ENCODE measurements around the gene KCNK5. TPM values are rescaled to one million over a fixed set of nuclear protein-coding genes. Genes with fewer than 3 reads are reported as not detected.

Gene KCNK5
- total RNA-seq, 2 experiments from 2014 or later = 0.30 to 0.47 TPM

DNA sequence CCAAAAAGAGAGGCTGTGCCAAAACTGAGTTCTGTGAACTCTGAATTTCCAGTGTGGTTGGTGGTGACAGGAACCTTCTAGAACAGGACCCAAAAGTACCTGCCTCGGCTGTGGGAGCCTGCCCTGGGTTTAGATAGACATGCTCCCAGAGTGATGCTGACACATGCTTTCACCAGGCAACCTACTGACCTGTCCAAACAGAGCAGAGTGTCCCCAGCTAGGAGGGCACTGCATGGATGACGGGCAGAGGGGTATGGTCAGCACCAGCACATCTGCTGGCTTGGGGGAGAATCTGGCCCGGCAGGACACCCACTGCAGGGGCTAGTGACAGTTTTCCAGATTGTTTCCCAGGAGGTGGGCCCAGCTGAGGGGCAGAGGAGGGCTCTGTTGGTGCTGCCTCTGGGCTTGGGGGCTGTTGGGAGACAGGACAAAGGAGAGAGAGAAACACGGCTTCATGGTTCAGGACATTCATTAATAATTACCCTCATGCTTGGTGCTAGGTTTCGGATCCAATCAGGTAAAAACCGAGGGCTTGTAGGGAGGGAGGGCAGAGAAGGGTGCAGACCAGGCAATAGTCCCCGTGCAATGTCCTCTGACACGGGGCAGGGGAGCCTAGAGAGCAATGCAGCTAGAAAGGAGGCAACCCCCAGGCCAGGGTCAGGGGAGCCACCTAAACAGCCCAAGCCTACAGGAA is 15.0 kb downstream of the KCNK5 start:
- TF ChIP-seq, protein P1, sequence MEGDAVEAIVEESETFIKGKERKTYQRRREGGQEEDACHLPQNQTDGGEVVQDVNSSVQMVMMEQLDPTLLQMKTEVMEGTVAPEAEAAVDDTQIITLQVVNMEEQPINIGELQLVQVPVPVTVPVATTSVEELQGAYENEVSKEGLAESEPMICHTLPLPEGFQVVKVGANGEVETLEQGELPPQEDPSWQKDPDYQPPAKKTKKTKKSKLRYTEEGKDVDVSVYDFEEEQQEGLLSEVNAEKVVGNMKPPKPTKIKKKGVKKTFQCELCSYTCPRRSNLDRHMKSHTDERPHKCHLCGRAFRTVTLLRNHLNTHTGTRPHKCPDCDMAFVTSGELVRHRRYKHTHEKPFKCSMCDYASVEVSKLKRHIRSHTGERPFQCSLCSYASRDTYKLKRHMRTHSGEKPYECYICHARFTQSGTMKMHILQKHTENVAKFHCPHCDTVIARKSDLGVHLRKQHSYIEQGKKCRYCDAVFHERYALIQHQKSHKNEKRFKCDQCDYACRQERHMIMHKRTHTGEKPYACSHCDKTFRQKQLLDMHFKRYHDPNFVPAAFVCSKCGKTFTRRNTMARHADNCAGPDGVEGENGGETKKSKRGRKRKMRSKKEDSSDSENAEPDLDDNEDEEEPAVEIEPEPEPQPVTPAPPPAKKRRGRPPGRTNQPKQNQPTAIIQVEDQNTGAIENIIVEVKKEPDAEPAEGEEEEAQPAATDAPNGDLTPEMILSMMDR (IDR thresholded peaks at IDR 0.05) = no peak
- no peaks in the 10 kb centered on the region for H3K9me3 ChIP-seq (ENCODE audit: control insufficient read depth in 1 of 2, insufficient read depth in 1 of 2, low read length in 2 of 2)
- H3K27ac ChIP-seq (ENCODE audit: low read depth in 1 of 2, low read length in 2 of 2) = no peak overlapping the region
- ChIA-PET CTCF (no interaction called here), POLR2A (no interaction called here)
- Mint-ChIP-seq H3K36me3 (ENCODE audit: low read depth) (no peaks in the 10 kb centered on the region), H3K9me3 (no peaks in the 10 kb centered on the region), H3K4me1 (ENCODE audit: low read depth) (peaks cover 5% of the 10 kb centered on the region), H3K27ac (no peak overlapping the region), H3K27me3 (no peaks in the 10 kb centered on the region), H3K4me3 (no peak overlapping the region)
- no peaks in the 10 kb centered on the region for H3K36me3 ChIP-seq (ENCODE audit: insufficient read depth, low read length)
- peaks cover 7% of the 10 kb centered on the region for H3K4me1 ChIP-seq (ENCODE audit: insufficient read depth, low read length)
- DNase-seq = no peak
- no peak overlapping the region for H3K4me3 ChIP-seq (ENCODE audit: low read length)
- intact Hi-C loops (cut with DNase I, micrococcal nuclease) = no loop called here
- ATAC-seq (ENCODE audit: poor library complexity) = no peak
- H3K27me3 ChIP-seq (ENCODE audit: control insufficient read depth in 1 of 2, insufficient read depth in 2 of 2, low read length in 2 of 2) = no peaks in the 10 kb centered on the region

DNA sequence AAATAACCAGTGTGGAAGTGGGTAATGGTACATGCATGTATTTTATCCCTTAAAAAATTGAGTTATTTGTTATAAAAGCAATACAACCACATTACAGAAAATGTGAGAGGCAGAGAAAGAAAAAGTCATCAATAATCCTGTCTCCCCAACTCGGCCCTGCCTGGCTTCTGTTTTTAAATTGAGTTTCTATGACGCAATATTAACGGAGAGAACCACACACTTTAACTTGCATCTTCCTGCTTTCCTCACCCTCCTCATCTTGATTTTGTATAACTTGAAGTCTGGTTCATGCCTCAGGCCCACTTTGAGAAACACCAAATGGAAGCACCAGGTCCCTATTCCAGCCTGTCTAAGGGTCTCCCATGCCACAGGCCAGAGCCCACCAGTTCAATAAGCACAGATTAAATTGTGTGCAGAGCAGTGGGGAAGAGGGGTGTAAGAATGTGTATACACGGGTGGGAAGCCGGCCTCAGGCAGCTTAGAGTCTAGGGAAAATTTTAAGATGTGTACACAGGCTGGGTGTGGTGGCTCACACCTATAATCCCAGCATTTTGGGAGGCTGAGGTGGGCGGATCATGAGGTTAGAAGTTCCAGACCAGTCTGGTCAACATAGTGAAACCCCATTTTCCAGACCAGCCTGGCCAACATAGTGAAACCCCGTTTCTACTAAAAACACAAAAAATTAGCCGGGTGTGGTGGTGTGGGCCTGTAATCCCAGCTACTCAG is 15.9 kb downstream of the KCNK5 start:
- POLR2A ChIA-PET = no interaction called here
- Mint-ChIP-seq H3K27me3 (no peaks in the 10 kb centered on the region), H3K4me3 (no peak overlapping the region), H3K36me3 (ENCODE audit: low read depth) (no peaks in the 10 kb centered on the region), H3K27ac (no peak overlapping the region), H3K9me3 (no peaks in the 10 kb centered on the region), H3K4me1 (ENCODE audit: low read depth) (no peaks in the 10 kb centered on the region)
- Histone ChIP-seq H3K4me3 (ENCODE audit: low read length) (no peak overlapping the region), H3K36me3 (ENCODE audit: insufficient read depth, low read length) (no peaks in the 10 kb centered on the region), H3K27ac (ENCODE audit: low read depth in 1 of 2, low read length in 2 of 2) (no peak overlapping the region), H3K9me3 (ENCODE audit: control insufficient read depth in 1 of 2, insufficient read depth in 1 of 2, low read length in 2 of 2) (no peaks in the 10 kb centered on the region), H3K27me3 (ENCODE audit: control insufficient read depth in 1 of 2, insufficient read depth in 2 of 2, low read length in 2 of 2) (no peaks in the 10 kb centered on the region), H3K4me1 (ENCODE audit: insufficient read depth, low read length) (peaks cover 7% of the 10 kb centered on the region)
- ATAC-seq (ENCODE audit: poor library complexity) (no peak), DNase-seq (no peak)
- intact Hi-C loops (cut with DNase I, micrococcal nuclease) = no loop called here
- TF ChIP-seq, protein P1 (IDR thresholded peaks at IDR 0.05) = no peak
- CTCF ChIA-PET = no interaction called here

DNA sequence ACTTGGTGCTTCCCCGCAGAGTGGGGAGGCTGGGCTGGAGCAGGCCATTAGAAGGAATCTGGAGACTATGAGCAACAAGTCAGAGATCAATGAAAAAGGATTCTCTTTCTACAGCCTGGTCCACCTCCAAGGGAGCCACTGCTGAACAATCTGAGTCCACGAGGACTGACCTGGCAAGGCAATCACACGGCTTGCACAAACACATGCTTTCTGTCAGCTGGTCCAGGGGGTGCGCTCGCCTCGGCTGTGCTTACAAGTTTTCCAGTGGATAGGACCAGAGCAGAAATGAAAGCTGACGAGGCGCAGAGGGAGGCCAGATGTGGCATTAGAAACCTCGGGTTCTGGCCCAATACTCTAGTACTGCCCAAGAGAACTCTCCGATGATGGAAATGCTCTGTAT is 18.1 kb downstream of the KCNK5 start:
- Histone ChIP-seq H3K36me3 (ENCODE audit: insufficient read depth, low read length) (no peaks in the 10 kb centered on the region), H3K27me3 (ENCODE audit: control insufficient read depth in 1 of 2, insufficient read depth in 2 of 2, low read length in 2 of 2) (no peaks in the 10 kb centered on the region), H3K4me3 (ENCODE audit: low read length) (no peak overlapping the region), H3K9me3 (ENCODE audit: control insufficient read depth in 1 of 2, insufficient read depth in 1 of 2, low read length in 2 of 2) (no peaks in the 10 kb centered on the region), H3K27ac (ENCODE audit: low read depth in 1 of 2, low read length in 2 of 2) (no peak overlapping the region), H3K4me1 (ENCODE audit: insufficient read depth, low read length) (peaks cover 7% of the 10 kb centered on the region)
- no peaks in the 10 kb centered on the region for H3K4me1 Mint-ChIP-seq (ENCODE audit: low read depth)
- ChIA-PET POLR2A (no interaction called here), CTCF (no interaction called here)
- H3K27ac Mint-ChIP-seq = no peak overlapping the region
- H3K9me3 Mint-ChIP-seq = no peaks in the 10 kb centered on the region
- H3K4me3 Mint-ChIP-seq = no peak overlapping the region
- TF ChIP-seq, protein P1 (IDR thresholded peaks at IDR 0.05) = no peak
- ATAC-seq (ENCODE audit: poor library complexity) (no peak), DNase-seq (no peak)
- H3K27me3 Mint-ChIP-seq = no peaks in the 10 kb centered on the region
- H3K36me3 Mint-ChIP-seq (ENCODE audit: low read depth) = no peaks in the 10 kb centered on the region
- intact Hi-C loops (cut with DNase I, micrococcal nuclease) = no loop called here

Data from CD4-positive, alpha-beta T cell (primary cell).